Liver (tissue), 3 donors: ENCODE data around the gene COLEC12.

Source experiments
- JUND ChIP-seq, 2 donors: IDR thresholded peaks; 2 replicates each; pipeline ENCODE4 v1.6.1; 2016; ENCODE audit warnings: antibody characterized with exemption in 2 of 2
- NR2F2 ChIP-seq: IDR thresholded peaks from 2 replicates; pipeline ENCODE4 v1.6.1; 2016; ENCODE audit warnings: antibody characterized with exemption
- SP1 ChIP-seq: IDR thresholded peaks from 2 replicates; pipeline ENCODE4 v1.6.1; 2018; ENCODE audit warnings: antibody characterized with exemption, mild to moderate bottlenecking
- TAF1 ChIP-seq: conservative IDR thresholded peaks from 2 replicates; pipeline ENCODE4 v1.6.1; 2016; ENCODE audit warnings: antibody characterized with exemption, mild to moderate bottlenecking
- TF ChIP-seq, protein P1 (sequence below): fragments of 150-350 bp; IDR thresholded peaks from 2 replicates; pipeline ENCODE4 v1.5.1; 2017; ENCODE audit warnings: improper control_type of control experiment, low read depth, low read length; ENCODE audit not compliant: missing input control
- TF ChIP-seq, protein P2 (sequence below): IDR thresholded peaks from 2 replicates; pipeline ENCODE4 v1.6.1; 2016; ENCODE audit warnings: antibody characterized with exemption, mild to moderate bottlenecking
- TF ChIP-seq, protein P3 (sequence below): IDR thresholded peaks from 2 replicates; pipeline ENCODE4 v1.6.1; 2016; ENCODE audit warnings: antibody characterized with exemption
- donor health status: healthy.
- donor health status: healthy.

DNA sequence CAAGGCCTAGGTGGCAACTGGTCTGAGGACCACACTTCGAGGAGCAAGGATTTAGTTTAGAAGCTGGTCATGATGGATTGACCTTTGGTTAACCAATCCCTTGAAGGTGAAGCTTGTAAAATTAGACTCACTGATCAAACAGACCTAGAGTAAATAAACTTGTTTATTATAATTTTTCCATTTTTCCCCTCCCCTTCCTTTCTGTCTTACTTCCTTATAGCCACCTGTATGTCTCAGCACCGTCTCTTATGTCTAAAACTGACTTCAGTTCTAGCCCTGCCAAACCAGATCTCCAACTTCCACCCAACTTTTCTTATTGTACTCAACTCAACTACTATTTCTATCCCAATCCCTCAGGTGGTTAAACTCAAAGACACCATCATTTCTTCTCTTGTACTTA lies 139.8 kb downstream of the COLEC12 start:
- TF ChIP-seq TAF1, result no peak
- TF ChIP-seq, protein P1, sequence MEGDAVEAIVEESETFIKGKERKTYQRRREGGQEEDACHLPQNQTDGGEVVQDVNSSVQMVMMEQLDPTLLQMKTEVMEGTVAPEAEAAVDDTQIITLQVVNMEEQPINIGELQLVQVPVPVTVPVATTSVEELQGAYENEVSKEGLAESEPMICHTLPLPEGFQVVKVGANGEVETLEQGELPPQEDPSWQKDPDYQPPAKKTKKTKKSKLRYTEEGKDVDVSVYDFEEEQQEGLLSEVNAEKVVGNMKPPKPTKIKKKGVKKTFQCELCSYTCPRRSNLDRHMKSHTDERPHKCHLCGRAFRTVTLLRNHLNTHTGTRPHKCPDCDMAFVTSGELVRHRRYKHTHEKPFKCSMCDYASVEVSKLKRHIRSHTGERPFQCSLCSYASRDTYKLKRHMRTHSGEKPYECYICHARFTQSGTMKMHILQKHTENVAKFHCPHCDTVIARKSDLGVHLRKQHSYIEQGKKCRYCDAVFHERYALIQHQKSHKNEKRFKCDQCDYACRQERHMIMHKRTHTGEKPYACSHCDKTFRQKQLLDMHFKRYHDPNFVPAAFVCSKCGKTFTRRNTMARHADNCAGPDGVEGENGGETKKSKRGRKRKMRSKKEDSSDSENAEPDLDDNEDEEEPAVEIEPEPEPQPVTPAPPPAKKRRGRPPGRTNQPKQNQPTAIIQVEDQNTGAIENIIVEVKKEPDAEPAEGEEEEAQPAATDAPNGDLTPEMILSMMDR, result no peak
- no peak for TF ChIP-seq JUND (IDR thresholded peaks at IDR 0.05)
- TF ChIP-seq SP1, result no peak
- no peak for TF ChIP-seq NR2F2
- TF ChIP-seq, protein P2, sequence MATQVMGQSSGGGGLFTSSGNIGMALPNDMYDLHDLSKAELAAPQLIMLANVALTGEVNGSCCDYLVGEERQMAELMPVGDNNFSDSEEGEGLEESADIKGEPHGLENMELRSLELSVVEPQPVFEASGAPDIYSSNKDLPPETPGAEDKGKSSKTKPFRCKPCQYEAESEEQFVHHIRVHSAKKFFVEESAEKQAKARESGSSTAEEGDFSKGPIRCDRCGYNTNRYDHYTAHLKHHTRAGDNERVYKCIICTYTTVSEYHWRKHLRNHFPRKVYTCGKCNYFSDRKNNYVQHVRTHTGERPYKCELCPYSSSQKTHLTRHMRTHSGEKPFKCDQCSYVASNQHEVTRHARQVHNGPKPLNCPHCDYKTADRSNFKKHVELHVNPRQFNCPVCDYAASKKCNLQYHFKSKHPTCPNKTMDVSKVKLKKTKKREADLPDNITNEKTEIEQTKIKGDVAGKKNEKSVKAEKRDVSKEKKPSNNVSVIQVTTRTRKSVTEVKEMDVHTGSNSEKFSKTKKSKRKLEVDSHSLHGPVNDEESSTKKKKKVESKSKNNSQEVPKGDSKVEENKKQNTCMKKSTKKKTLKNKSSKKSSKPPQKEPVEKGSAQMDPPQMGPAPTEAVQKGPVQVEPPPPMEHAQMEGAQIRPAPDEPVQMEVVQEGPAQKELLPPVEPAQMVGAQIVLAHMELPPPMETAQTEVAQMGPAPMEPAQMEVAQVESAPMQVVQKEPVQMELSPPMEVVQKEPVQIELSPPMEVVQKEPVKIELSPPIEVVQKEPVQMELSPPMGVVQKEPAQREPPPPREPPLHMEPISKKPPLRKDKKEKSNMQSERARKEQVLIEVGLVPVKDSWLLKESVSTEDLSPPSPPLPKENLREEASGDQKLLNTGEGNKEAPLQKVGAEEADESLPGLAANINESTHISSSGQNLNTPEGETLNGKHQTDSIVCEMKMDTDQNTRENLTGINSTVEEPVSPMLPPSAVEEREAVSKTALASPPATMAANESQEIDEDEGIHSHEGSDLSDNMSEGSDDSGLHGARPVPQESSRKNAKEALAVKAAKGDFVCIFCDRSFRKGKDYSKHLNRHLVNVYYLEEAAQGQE, result no peak
- TF ChIP-seq, protein P3, sequence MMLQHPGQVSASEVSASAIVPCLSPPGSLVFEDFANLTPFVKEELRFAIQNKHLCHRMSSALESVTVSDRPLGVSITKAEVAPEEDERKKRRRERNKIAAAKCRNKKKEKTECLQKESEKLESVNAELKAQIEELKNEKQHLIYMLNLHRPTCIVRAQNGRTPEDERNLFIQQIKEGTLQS, result no peak
